Mucosa of gallbladder (tissue), 1 donor: ENCODE measurements around the gene AJM1. TPM values are rescaled to one million over a fixed set of nuclear protein-coding genes. Genes with fewer than 3 reads are reported as not detected.
"Not testable (repeated sequence)": the region's sequence is repeated elsewhere in the genome, so short reads cannot be mapped to it uniquely, and the experiment has no call there.

ENCODE experiments used
- DNase-seq: peaks from one replicate; pipeline ENCODE4 v3.0.0-alpha.2; 2020; ENCODE audit warnings: low spot score
- total RNA-seq: library from RNA; stranded (reverse); gene quantifications from one replicate; pipeline ENCODE4 v1.2.1, GENCODE V29; 2021
- donor health status: DM: no; HTN: no; CAD: no.

The AJM1 gene
- total RNA-seq, 1 donor from 2014 or later: 19.4 TPM

- no peak for DNase-seq
Measured at GRCh38 chr9:136831002-136831719, 11.1 kb upstream of the AJM1 start.

GRCh38 chr9:136831720-136832104, 10.6 kb upstream of the AJM1 start:
- no peak for DNase-seq

- DNase-seq: no peak
Measured at GRCh38 chr9:136832581-136832980, 9.7 kb upstream of the AJM1 start.

- not testable (repeated sequence) for DNase-seq
Measured at GRCh38 chr9:136833381-136834048, 8.8 kb upstream of the AJM1 start.

GRCh38 chr9:136835162-136835931, 6.9 kb upstream of the AJM1 start:
- no peak for DNase-seq

GRCh38 chr9:136835932-136836904, 6.1 kb upstream of the AJM1 start:
- DNase-seq: no peak

- no peak for DNase-seq
Measured at GRCh38 chr9:136837146-136837855, 5.0 kb upstream of the AJM1 start.

GRCh38 chr9:136837856-136838277, 4.4 kb upstream of the AJM1 start:
- not testable (repeated sequence) for DNase-seq

GRCh38 chr9:136838314-136839228, 3.7 kb upstream of the AJM1 start:
- no peak for DNase-seq

- no peak for DNase-seq
Measured at GRCh38 chr9:136839229-136840139, 2.8 kb upstream of the AJM1 start.

GRCh38 chr9:136840140-136840876, 2.0 kb upstream of the AJM1 start:
- no peak for DNase-seq

GRCh38 chr9:136840877-136841645, 1.2 kb upstream of the AJM1 start:
- peak; percentile 90 for DNase-seq

GRCh38 chr9:136841646-136842379, 465 bp upstream of the AJM1 start:
- DNase-seq: peak; percentile 59

GRCh38 chr9:136843159-136843800, 1.0 kb downstream of the AJM1 start:
- DNase-seq: not testable (repeated sequence)

GRCh38 chr9:136843801-136844740, 1.8 kb downstream of the AJM1 start:
- not testable (repeated sequence) for DNase-seq
